ENCODE measurements around the gene NCK2.

GRCh38 chr2:105882920-105883435 lies 138.3 kb downstream of the NCK2 start:
- TF ChIP-seq CTCF (IDR thresholded peaks at IDR 0.05) (no peak), POLR2A (IDR thresholded peaks at IDR 0.05) (no peak)

Measured in body of pancreas (tissue), 4 donors.